Right lobe of liver (tissue), 6 donors: Measurements from ENCODE around the gene CFAP61. TPM values are rescaled to one million over a fixed set of nuclear protein-coding genes. Genes with fewer than 3 reads are reported as not detected.

Source experiments
- ATAC-seq, 4 donors: fragments of 200-7000 bp; cut with Tn5 transposase; one replicate each; pipeline ENCODE4 v1.9.1; 2020; ENCODE audit warnings: mild to moderate bottlenecking in 4 of 4, moderate library complexity in 4 of 4
- DNase-seq, 3 donors: peaks; one replicate each; pipeline ENCODE4 v3.0.0-alpha.2; 2020
- H3K27ac ChIP-seq, 3 donors: fragments of 200-600 bp; one replicate each; pipeline ENCODE4 v1.8.0; 2022
- H3K27me3 ChIP-seq, 2 donors: fragments of 200-600 bp; one replicate each; pipeline ENCODE4 v1.8.0; 2022
- H3K36me3 ChIP-seq, 4 donors: fragments of 200-600 bp; sonication (generic) in 1 of 4; one replicate each; pipeline versions ENCODE4 v1.5.1 to v1.8.0; 2017 to 2022; ENCODE audit warnings: control low read depth in 1 of 4
- H3K4me1 ChIP-seq, 4 donors: fragments of 200-600 bp; sonication (generic) in 1 of 4; one replicate each; pipeline versions ENCODE4 v1.5.1 to v1.8.0; 2017 to 2022; ENCODE audit warnings: control low read depth in 1 of 4
- H3K4me3 ChIP-seq, 3 donors: fragments of 200-600 bp; one replicate each; pipeline ENCODE4 v1.8.0; 2022
- H3K9me3 ChIP-seq, 4 donors: fragments of 200-600 bp; sonication (generic) in 1 of 4; one replicate each; pipeline versions ENCODE4 v1.5.1 to v1.8.0; 2017 to 2022; ENCODE audit warnings: control low read depth in 1 of 4
- CTCF ChIP-seq, 4 donors: fragments of 200-600 bp in 3 of 4; fragments of 450-650 bp in 1 of 4; IDR thresholded peaks; one replicate each; pipeline versions ENCODE4 v1.5.1 to v1.8.0; 2016 to 2022; ENCODE audit warnings: antibody characterized with exemption in 4 of 4, mild to moderate bottlenecking in 2 of 4
- POLR2A ChIP-seq: fragments of 450-650 bp; IDR thresholded peaks from one replicate; pipeline ENCODE4 v1.6.1; 2017; ENCODE audit warnings: antibody characterized with exemption, mild to moderate bottlenecking
- WGBS: methylation state at CpG from one replicate; pipeline ENCODE4 v1.1.6; 2018; ENCODE audit warnings: low coverage, low lambda C conversion rate; ENCODE audit not compliant: insufficient coverage; ENCODE audit errors: missing lambda C conversion rate; 5-methylcytosine and 5-hydroxymethylcytosine counted together
- intact Hi-C, 2 donors: fragments of 100-400 bp; cut with DNase I; formaldehyde crosslinking; loops; one replicate each; pipeline versions ENCODE4 v1.11.2 to v1.14.1; 2022
- small RNA-seq, 2 experiments: library from RNA; depleted of rRNA; stranded (forward); fragments of <200 nt; gene quantifications; one replicate each; pipeline ENCODE3, GENCODE V24; 2016
- total RNA-seq, 6 experiments: library from RNA; depleted of rRNA in 2 of 6; stranded (reverse); fragments of >200 nt in 2 of 6; fragmentation: NEBNext Ultra II Directional in 3 of 6; extraction: Animal tissue kit (Norgen Biotek cat#: 25700) in 3 of 6; gene quantifications; one replicate each; pipeline versions ENCODE4 v1.1.0 to v1.2.4, GENCODE V29; 2016 to 2023
- donor health status: DM: no; HTN: yes; CAD: no.
- donor health status: DM: no; HTN: no; CAD: no.
- donor health status: DM: no; HTN: no; CAD: no.
- donor health status: DM: no; HTN: yes; CAD: no.
- donor health status: DM: no; HTN: yes; CAD: no.

CFAP61 gene
- total RNA-seq, 6 experiments from 2014 or later, result not detected

- H3K9me3 ChIP-seq, result no peaks in the 10 kb centered on the region
- ATAC-seq, result no peak
- intact Hi-C loops, result no loop called here
- TF ChIP-seq CTCF (IDR thresholded peaks at IDR 0.05), result no peak
- no peak for TF ChIP-seq POLR2A
- peaks cover 0 to 3% (median 0%) of the 10 kb centered on the region in 4 donors for H3K36me3 ChIP-seq
- no peak overlapping the region for H3K27ac ChIP-seq
- DNase-seq, result no peak
- no peaks in the 10 kb centered on the region for H3K27me3 ChIP-seq
- H3K4me3 ChIP-seq, result no peak overlapping the region
- WGBS, result 85% methylated on average over 9 of the region's 10 CpGs
- peaks cover 0 to 1% (median 0%) of the 10 kb centered on the region in 4 donors for H3K4me1 ChIP-seq
Measured at GRCh38 chr20:20405623-20406022, 353.3 kb downstream of the CFAP61 start.

DNA sequence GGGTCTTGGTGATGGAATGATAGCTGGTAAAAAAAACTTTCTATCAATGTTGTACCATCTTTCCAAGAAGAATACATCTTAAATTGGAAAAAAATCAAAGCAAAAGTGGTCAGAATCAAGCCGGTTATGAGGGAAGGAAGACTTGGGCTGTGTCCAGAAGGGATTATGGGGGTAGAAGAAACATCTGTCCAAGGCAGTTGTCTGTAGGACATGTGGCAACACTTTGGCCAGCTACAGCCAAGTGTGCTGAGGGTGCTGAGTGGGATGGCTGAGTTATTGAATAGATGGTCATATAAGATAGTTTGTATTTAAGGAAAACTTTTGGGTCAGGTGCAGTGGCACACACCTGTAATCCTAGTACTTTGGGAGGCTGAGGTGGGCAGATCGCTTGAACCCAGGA, 354.0 kb downstream of the CFAP61 start:
- DNase-seq (no peak), ATAC-seq (no peak)
- intact Hi-C loops, result no loop called here
- no peak for TF ChIP-seq CTCF (IDR thresholded peaks at IDR 0.05)
- no peak for TF ChIP-seq POLR2A
- Histone ChIP-seq H3K36me3 (peaks cover 0 to 3% (median 0%) of the 10 kb centered on the region in 4 donors), H3K4me1 (peaks cover 0 to 7% (median 0%) of the 10 kb centered on the region in 4 donors), H3K27ac (no peak overlapping the region), H3K4me3 (no peak overlapping the region), H3K27me3 (no peaks in the 10 kb centered on the region), H3K9me3 (no peaks in the 10 kb centered on the region)
- WGBS, result 87% methylated on average over 2 of the region's 2 CpGs

DNA sequence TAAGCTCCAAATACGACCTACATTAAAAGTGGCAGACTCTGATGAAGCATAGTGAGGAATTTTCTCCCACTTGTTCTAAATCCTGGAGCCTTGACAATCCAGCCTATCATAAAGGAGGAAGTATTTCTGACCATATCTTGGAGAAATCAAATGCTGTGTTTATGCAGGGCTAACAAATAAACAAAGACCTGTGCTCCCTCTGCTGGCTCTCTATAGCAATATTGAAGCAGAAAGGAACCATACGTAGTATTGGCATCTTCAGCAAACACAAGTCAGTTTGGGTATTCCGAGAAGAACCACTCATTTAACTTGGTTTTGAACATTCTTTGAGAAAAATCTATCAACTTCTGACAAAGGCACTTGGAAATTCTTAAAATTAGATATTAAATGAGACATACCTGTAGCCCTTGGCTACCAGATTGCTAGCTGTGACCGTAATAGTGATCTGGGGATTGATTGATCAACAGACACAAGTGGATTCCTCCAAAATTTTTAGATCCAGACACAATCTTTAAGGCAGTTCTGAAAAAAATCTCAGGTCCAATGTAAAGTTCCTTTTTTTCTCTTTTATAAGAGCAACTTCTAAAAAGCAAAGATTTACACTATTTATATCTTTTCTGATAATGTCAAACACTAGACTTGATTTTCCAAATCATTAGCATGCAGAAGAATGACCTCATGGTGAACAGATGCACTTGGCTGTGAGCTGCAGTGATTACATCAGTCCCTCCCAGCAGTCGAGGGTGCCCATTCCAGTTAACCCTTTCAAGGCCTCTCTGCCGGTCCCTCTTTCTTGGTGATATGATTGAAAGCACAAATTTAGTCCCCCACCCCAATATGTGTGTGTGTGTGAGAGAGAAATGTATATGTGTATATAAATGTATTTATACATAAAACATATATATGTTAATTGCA, 355.8 kb downstream of the CFAP61 start:
- no peaks in the 10 kb centered on the region for H3K27me3 ChIP-seq
- no peaks in the 10 kb centered on the region for H3K36me3 ChIP-seq
- no peaks in the 10 kb centered on the region for H3K9me3 ChIP-seq
- TF ChIP-seq POLR2A (no peak), CTCF (IDR thresholded peaks at IDR 0.05) (peak in 1 of 4 donors; percentile 9)
- intact Hi-C loops, result no loop called here
- H3K4me1 ChIP-seq, result peaks cover 0 to 7% (median 0%) of the 10 kb centered on the region in 4 donors
- 69% methylated on average over 6 of the region's 6 CpGs for WGBS
- DNase-seq, result no peak
- H3K4me3 ChIP-seq, result no peak overlapping the region
- ATAC-seq, result peak in 1 of 4 donors; percentile 36
- no peak overlapping the region for H3K27ac ChIP-seq

GRCh38 chr20:20409331-20409730, 357.0 kb downstream of the CFAP61 start:
- Histone ChIP-seq H3K27me3 (no peaks in the 10 kb centered on the region), H3K9me3 (no peaks in the 10 kb centered on the region), H3K4me3 (no peak overlapping the region), H3K36me3 (no peaks in the 10 kb centered on the region), H3K27ac (no peak overlapping the region), H3K4me1 (peaks cover 0 to 7% (median 0%) of the 10 kb centered on the region in 4 donors)
- no peak for ATAC-seq
- DNase-seq, result no peak
- intact Hi-C loops, result no loop called here
- 100% methylated on average over 4 of the region's 4 CpGs for WGBS
- TF ChIP-seq CTCF (IDR thresholded peaks at IDR 0.05) (no peak), POLR2A (no peak)

Small RNAs within 50 kb of the gene (small RNA-seq; reads per million reads assigned to genes)
- gene RN7SL690P, result 0 reads per million in 2 experiments

Other genes with a start within 250 kb of the CFAP61 start
- 10 to 100 TPM; 34.0 to 48.0 (median 41.7) TPM for gene NAA20, start 35.2 kb upstream of the CFAP61 start, total RNA-seq
- gene CRNKL1, start 66 bp upstream of the CFAP61 start, total RNA-seq, result 10 to 100 TPM in 1 of 6 experiments, 1 to 10 TPM in 5; 5.5 to 13.2 (median 7.2) TPM